ENCODE measurements around the gene TBL1X.

The TBL1X gene

DNA sequence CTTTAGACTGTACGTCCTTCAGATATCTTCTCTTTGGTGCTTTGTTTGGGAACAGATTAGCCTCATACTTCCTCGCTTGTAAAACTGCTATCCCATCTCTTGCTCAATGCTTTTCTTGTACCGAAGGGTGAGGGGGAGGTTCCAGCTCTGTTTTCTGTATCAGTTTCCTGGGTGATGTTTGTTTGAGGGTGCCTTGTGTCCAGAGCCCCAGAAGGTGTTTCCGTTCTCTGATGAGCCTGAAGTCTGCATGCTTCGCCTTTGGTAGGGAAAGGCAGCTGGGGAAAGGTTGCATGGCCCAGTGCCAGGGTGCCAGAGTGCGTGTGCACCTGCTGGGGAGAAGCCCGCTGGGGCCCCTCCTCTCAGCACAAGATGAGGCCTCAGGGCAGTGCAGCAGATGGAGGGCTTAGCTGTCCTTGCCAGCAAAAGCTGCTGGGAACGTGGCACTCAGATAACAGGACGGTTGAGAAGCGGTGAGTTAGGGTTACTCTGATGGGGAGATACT lies 73.7 kb downstream of the TBL1X start:
- no peak for DNase-seq

DNA sequence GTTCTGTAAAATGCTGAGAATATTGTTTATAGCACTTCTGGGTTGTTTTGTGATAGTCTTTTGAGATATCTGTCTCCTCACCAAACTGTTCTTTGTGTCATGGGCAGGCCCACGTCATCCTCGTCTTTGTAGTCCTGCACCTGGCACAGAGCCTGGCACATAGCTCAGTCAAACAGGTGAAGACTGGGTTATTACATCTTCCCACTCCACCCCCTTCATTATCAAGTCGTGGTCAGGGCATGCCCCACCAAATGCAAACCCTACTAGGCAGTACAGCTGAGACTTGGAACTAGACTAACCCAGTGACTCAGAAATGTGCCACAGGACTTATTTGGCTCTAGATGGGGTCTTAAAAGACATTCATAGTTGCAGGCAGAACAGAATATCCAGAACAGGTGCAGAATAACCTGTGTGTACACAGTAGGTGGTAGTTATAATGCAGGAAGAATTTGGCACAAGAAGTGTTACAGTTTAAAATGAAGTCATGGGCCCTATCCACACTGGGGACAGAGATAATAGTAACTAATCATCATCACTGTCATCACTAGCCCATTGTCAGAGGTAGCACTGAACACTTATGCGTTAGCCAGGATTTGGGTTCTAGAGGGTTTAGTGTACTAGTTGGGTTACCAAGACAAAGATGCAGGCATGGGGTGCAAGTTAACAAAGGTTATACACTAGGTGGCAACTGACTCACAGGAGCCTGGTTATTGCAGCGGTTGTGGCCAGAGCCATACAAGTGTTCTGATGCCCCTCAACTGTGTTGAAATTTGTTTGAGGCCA lies 74.9 kb downstream of the TBL1X start:
- DNase-seq: no peak

DNA sequence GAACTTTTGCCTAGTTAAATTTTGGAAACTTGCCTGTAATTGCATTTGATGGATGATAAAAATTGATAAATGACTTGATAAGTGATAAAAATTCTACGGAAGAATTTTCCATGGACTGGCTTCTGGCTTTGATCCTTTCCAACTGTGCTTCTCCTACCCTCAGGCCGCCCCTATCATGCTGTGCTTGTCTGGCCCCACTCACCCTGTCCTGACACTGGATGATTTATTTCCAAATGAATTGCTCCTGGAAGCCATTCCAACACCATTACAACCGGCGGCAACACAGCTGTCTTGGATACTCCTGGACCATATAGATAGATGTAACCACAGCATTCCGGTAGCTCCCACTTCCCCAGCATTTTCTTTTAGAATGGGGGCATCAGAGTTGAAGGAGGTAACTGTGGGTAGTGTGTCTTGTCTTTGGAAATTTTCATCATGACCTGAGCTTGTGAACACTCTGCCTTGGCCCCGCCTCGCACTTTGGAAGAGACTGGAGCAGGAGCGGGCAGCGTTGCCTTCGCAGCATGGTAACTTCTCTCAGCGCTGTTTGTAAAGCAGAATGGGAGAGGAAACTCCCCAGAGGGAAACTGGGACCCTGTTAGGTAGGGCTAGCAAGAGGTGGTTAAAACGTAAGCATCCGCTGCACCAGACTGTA lies 77.4 kb downstream of the TBL1X start:
- no peak for DNase-seq

DNA sequence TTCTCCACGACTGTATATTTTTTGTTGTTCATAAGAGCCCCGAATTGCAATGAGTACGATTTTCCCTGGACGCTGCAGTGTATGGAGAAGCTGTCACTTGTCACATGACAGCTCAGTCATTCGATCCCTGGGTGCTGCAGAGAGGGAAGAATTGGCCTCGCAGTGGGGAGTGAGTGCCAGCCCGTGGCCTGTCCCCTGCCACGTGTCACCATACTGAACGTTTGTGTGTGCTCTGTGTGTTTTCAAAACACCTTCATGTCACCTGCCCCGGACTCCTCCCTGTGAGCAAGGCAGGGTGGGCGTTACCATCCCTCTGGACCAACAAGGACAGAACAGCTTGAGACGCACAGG lies 77.9 kb downstream of the TBL1X start:
- no peak for DNase-seq

DNA sequence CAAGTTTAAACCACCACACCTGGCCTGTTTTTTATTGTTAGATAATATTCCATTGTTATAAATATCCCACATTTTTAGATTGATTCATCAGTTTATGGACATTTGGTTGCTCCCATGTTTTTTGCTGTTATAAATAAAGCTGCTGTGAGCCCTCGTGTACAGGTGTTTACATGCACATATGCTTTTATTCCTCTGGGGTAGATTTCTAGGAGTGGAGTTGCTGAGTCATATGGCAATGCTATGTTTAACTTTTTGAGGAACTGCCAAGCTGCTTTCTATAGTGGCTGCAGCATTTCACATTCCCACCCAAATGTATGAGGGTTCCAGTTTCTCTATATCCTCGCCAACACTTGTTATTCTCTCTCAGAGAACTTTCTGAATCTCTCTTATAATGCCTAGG lies 90.5 kb downstream of the TBL1X start:
- DNase-seq: no peak

DNA sequence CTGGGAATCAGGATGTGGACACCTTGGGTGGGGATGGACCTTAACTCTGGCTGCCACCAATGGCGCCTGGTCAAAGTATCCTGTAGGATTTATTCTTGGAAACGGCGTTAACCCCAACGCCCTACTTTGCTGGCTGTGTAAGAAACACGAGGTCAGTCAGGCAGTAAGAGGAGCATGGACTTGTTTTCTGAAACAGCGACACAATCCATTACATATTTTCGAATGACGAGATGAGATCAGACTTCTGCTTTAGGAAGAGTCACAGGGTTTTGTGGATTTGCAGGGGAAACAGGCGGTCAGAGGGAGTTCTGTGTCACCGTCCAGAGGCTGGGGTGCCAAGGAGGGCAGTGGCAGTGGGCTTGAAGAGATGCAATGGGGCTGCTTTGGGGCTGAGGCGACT lies 92.2 kb downstream of the TBL1X start:
- no peak for DNase-seq

DNA sequence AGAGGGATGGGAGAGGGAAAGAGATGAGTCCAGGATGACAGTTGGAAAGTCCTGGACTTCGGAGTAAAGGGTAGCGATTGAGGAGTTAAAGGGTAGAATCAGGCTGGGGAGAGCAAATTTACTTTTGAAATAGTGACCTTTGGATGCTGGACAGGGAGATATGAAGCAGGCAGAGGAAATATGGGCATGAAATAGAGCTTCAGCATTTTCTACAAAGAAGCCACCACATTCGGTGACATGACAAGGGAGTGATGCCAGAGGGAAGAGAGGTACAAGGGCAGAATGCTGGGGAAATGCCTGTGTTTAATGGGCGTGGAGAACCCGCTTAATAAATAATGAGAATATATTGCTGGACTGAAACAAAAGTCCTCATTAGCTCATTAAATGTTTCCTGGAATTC lies 92.7 kb downstream of the TBL1X start:
- no peak for DNase-seq

DNA sequence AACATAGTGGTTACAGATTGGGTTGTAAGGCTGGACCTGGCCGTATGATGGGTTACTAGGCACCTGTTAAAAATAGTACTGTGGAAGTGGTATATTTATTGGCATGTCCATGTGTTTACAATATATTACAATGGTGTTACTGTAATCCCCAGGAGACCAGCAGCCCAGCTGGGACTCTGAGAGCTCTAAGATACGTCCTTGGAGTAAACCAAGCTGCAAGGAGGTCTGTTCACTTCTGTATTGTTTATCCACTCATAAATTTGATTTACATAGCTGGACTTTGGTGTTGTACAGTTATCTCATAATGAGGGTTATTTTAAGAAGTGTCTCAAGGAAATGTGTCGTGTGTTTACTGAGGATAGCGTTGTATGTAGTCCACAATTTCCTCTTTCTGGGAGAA lies 93.8 kb downstream of the TBL1X start:
- no peak for DNase-seq

DNA sequence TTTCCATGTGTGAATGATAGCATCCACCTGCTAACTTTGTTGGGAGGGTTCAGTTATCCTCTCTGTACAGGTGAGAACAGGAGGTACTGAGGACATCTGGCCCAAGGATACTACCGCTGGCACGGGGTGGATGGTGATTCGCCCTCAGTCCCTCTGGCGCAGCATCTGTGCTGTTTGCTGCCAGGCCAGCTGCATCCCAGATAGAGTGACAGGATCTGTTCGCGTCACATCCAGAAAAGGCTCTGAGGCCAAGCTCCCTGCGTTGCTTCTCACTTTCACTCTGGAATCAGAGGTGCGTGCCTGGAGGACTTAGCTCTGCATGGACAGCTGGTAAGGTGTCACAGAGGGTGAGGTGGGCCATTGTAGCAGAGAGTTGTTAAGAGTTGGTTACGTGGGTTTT lies 95.4 kb downstream of the TBL1X start:
- no peak for DNase-seq

DNA sequence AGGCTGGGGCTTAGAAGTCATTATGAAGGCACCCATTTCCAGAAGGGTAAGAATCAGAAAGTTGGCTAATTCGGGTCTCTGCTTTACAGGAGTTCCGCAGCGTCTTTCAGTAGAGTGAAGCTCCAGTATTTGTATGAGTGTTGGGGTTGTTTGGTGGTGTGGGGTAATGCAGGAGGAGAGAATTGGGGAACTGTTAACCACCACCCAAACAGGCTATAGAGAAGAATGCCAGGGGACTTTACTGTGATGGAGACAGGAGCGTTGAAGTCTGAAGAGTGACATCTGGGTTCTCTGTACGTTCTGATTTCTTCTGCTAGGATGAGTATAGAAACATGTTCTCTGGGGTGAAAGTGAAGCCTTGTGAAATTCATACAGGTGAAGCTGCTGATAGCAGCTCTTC lies 96.3 kb downstream of the TBL1X start:
- DNase-seq: no peak

DNA sequence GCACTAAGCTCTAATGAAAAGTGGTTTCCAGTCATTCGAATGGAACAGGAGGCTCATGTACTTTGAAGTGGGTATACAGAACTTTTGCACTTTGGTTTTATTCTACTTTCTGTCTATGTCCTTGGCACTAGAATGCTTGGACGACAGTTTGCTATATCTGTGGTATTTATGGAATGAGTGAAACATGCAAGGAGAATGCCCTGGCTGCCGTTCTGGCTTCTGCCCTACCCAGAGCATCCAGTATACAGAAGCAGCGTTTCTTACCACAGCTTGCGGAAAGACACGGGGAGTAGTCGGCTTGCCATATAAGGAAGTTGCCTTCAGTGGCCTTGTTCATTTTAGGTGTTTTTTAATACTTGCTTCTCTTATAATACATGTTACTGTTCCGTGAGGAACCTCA lies 98.0 kb downstream of the TBL1X start:
- no peak for DNase-seq

DNA sequence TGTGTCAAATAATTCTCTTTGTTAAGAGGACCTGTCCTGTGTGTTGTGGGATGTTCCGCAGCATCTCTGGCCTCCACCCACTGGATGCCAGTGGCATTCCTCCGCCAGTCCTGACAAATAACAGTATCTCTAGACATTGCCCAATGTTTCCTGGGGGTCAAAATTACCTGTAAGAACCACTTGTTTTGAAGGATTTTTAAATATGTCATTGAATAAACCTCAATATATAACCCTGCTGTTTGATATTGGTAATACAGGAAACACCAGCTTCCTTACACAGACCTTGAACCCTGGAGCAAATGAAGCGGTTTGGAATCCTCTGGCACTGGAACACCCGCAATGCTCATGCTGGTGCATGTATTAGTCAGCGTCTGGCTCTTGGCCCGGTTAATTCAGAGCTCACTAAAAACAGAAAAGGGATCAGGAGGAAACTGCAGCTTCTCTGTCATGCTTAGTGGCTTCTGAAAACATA lies 101.3 kb downstream of the TBL1X start:
- DNase-seq: peak; percentile 37

DNA sequence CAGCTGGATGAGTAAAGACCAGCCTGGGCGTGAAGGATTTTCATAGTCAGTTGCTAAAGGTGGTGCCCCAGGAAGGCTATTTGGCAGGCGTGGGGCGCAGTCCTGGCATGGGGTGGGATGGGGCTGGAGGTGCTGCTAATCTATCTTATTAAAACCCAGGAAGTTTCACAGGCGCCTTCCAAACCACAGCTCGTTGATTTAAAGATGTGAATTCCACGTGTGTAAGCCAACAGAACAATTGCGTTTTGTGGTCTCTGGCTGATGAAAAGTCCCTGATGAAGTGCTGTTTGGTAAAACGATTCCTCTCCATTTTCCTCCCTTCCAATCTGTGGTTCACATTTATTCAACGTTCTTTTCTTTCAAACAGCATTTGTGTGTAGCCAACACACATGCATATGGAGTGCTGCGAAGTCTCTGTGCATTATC lies 105.0 kb downstream of the TBL1X start:
- DNase-seq: no peak

DNA sequence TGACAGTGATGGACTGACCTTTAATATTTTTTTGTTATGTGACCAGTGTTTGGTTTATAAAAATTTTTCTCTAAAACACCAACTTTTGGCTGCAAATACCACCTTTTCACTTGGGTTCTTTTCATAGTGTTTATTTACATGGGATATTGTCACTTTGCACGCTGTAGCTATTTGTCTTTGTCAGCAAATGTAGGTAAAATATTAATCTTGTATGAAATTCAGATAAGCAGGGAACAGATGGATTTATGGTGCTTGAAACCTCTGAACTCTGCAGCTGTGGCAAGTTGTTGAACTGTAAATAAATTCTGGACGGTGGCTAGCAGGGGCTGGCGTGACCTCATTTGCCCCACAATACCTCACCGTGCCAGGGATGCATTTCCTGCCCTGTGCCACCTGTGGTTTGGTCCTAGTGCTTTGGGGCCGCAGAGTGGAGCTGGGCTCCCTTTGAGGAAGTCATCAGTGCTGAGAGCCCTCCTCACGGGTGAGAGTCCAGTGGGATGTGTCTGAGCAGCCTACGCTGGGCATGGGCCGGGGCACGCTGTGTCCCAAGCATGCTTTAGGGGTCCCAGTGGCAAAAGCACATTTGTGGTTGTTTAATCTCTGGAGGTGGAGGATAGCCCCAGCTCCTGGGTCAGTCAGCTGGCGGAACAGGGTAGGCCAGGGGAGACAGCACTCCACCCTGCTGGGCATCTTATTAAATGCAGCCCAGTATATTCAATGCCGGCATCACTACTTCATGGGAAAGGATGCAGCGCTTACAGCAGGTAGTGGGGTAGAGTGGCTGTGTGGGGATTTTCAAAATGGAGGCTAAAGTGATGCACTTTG lies 108.6 kb downstream of the TBL1X start:
- DNase-seq: no peak

DNA sequence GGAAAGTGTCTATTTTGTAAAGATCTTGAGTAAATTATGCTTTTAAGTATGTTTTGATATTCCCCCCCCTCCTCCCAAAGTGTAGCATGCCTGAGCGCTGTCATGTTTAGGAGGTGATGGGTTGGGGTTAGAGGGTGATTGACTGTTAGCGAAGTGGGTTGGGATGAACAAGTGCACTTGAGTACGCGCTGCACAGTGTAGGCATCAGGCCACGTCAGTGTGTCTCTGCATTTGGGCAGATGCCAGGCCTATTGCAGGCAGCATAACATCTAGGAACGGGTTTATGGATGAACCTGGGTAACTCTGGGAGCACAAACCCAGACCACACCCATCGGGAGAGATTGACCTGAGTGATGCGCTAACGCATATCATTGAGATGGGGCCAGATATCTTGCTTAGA lies 111.2 kb downstream of the TBL1X start:
- DNase-seq: no peak

DNA sequence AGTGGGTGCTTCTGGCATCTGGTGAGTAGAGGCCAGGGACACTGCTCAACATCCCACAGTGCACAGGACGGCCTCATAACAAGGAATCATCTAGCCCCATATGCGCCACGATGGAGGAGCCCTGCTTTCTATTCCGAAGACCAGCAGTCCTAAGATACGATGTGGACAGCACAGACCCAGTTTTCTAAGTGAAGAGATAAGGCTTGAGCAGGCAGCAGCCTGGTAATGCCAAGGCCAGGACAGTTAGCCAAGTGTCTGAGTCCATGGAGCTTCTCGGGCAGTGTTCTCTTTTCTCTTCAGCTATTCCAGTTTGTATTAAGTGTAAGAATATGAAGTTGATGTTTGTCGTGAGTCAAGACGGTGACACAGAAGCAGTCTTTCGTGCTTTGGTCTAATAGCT lies 112.7 kb downstream of the TBL1X start:
- DNase-seq: no peak

DNA sequence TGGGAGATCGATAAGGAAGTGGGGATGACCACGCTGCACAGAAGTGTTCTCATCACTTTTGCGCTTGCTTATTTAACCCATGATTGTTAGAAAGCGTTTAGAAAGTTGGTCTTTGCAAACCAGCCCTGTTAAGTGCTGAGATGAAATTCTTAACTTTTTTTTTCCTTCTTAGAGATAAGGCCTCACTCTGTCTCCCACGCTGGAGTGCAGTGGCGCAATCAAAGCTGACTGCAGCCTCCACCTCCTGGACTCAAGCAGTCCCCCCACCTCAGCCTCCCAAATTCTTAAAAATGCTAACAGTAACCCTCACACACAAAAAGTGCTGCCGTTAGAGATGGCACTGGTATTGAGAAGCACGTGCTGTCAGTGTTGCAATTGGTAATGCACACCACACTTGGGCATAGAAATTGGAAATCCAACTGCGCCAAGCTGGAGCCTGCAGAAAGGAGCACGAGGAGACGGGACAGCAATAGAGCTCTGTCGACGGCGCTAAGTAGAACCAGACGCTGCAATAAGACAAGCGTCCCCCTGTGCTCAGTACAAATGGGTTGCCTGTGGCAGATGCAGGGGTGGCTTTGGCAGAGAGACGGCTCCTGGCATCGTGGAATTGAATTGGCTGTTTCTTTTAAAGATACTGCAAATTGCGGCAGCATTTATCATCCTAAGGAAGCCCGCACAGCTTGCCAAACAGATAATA lies 113.4 kb downstream of the TBL1X start:
- no peak for DNase-seq

DNA sequence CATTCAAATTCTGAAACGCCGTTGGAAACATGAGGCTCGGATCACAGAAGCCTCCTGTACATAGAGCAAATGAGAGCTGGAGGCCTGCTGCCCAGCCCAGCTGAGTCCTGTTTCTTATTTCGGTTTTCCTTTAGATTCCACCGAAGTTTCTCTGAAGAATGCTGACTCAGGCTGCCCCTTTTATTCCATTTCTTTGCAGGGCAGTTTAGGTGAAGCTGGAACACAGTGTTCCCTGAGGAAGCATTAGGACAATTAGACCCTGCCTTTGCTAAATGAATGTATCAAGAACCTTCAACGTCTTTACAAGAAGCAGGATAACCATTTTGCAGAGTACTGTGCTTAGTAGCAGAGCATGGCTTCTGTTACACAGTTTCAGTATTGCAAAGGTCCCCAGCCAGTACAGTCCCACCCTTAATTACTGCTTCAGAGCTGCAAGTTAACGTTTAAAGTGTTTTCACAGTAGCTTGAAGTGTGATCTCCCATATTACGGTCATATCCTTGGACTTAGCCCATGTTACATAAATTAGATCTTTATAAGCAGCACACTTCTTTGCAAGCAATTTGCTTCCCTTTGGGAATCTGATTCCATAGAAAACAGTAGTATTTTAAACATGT lies 117.0 kb downstream of the TBL1X start:
- DNase-seq: no peak

DNA sequence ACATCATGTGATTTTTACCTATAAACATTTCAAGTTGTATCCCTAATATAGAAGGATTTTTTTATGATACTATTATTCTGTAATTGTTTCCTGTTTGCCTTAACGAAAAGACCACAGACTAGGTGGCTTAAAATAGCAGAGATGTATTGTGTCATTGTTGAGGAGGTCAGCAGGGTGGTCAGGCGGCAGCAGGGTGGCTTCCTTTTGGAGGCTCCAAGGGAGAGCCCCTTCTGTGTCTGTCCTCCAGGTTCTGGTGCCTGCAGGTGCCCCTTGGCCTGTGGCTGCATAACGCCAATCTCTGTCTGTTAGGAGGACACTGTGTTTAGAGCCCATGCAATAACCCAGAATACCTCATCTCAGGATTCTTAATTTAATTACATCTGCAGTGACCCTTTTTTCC lies 118.1 kb downstream of the TBL1X start:
- DNase-seq: no peak

DNA sequence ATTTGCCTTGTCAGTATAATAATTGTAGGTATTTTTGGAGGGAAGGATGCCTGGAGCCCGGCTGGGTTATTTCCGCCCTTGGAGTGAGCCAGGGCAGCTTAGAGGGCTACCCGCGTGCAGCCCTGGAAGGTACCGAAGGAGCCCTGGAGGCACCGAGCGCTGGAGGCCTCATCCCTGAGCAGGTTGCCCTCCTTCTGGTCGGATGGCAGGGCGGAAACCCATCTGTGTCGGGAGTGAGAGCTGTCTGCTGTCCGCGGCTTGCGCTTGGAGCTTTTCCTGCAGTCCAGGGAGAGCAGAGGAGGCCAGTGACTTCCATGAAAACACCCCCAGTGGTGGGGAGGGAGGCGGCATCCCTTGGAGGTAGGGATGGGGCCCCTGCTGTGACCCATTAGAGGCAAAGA lies 122.1 kb downstream of the TBL1X start:
- DNase-seq: no peak

DNA sequence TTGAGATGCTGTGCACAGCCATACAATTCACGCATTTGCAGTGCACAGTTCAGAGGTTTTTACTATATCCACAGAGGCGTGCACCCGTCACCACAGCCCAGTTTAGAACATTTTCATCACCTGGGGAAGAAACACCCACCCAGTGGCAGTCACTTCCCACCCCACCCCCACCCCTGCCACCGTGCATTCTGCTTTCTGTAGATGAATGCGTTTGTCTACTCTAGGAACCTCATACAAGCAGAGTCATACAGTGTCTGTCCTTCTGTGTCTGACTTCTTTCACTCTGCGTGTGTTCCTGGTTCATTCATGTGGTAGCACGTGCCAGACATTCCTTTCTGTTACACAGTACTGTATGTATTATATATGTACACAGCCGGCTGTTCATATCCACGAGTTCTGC lies 122.8 kb downstream of the TBL1X start:
- DNase-seq: no peak

DNA sequence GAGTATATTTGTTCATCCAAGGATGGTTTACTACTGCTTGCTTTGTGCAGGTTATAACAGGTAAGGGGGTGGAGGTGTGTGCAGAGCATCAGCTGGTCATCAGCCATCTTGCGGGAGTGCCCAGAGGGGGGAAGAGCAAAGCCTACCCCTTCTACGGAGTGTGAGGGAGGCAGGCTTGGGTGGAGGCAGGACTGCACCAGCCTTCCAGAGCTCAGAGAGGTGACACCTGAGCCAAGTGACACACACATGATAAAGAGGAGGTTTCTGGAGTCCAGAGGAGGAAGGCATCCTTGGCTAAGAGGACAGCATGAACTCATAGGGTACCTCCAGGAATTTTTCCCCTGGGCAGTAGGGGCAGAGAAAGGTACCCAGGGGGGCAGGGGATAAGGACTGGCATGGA lies 126.6 kb downstream of the TBL1X start:
- no peak for DNase-seq

DNA sequence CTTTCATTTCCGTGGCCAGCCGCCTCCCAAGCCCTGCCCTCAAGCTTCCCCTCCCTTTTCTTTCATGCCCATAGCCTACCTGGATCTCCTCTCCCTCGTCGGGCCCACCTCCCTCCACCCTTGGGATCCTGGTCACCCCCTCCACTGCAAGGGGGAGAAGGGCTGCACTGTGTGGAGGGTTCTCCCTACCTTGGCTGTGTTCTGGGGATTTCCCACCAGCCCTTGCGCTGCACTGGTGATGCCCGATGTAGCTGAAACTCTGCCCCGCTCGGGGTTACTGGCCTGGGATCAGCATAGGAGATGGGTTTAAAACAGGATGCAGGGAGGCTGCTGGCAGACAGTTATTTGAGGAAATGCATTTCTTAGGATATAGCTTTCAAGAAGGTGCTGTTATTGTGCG lies 128.9 kb downstream of the TBL1X start:
- no peak for DNase-seq

All from CD4-positive, alpha-beta T cell treated with Interleukin-17A for 4 hours (primary cell).